Stimulated activated CD4-positive, alpha-beta T cell treated with anti-CD3 and anti-CD28 coated beads, Interleukin-2, amount 100 ng/mL, for 4 hours (primary cell): ENCODE results near the gene VPS45.
"Not testable (repeated sequence)": the region's sequence is repeated elsewhere in the genome, so short reads cannot be mapped to it uniquely, and the experiment has no call there.

ENCODE experiments used
- DNase-seq: peaks from one replicate; pipeline ENCODE4 v3.0.0-alpha.2; 2020; ENCODE audit warnings: low read depth

Gene VPS45, protein sequence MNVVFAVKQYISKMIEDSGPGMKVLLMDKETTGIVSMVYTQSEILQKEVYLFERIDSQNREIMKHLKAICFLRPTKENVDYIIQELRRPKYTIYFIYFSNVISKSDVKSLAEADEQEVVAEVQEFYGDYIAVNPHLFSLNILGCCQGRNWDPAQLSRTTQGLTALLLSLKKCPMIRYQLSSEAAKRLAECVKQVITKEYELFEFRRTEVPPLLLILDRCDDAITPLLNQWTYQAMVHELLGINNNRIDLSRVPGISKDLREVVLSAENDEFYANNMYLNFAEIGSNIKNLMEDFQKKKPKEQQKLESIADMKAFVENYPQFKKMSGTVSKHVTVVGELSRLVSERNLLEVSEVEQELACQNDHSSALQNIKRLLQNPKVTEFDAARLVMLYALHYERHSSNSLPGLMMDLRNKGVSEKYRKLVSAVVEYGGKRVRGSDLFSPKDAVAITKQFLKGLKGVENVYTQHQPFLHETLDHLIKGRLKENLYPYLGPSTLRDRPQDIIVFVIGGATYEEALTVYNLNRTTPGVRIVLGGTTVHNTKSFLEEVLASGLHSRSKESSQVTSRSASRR

GRCh38 chr1:150067184-150068108, at the start of gene VPS45:
Gene VPS45 (plus strand): TSS chr1:150067776. CDS start chr1:150067858, 82 bp downstream.
- DNase-seq: peak; percentile 74

DNA sequence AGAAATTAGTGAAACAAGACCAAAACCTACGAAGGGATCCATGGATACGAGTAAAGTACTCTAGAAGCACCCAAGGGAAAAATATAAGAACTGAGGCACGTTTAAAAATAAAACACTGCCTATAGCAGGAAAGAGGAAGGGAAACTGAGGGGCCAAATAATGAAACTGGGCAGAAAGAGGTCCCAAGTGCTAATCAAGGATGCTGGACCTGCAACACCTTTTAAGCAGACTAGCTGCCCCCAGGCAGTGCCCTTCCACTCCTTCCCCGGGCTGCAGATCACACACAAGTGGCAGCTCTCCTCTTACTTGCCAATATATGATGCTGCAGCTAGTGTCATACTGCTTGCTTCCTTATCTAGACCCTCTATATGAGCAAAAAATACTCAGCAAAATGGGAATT, 49.4 kb upstream of the VPS45 start:
- no peak for DNase-seq

- no peak for DNase-seq
Measured at GRCh38 chr1:150020711-150021110, 46.9 kb upstream of the VPS45 start.

- no peak for DNase-seq
Measured at GRCh38 chr1:150021191-150021694, 46.3 kb upstream of the VPS45 start.

- no peak for DNase-seq
Measured at GRCh38 chr1:150022357-150022756, 45.2 kb upstream of the VPS45 start.

DNA sequence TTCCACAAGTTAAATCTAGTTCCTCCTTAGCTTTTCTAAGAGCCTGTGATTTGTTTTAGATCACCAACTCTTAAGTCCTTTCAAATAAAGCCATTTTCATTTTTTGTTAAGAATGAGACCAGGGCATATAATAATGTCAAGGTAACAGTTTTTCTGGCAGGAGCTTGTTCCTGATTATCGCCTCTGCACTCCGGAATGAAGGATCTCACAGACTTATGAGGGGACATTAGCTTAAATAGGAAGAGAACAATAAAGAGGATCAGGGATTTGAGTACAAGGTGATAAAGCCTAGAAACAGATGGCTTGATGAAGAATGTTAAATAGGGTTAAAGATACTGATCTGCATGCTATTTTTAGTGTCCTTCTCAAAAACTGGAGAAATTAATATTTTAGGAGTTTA, 43.4 kb upstream of the VPS45 start:
- no peak for DNase-seq

- DNase-seq: no peak
Measured at GRCh38 chr1:150028322-150028721, 39.3 kb upstream of the VPS45 start.

GRCh38 chr1:150034336-150034735, 33.2 kb upstream of the VPS45 start:
- no peak for DNase-seq

DNA sequence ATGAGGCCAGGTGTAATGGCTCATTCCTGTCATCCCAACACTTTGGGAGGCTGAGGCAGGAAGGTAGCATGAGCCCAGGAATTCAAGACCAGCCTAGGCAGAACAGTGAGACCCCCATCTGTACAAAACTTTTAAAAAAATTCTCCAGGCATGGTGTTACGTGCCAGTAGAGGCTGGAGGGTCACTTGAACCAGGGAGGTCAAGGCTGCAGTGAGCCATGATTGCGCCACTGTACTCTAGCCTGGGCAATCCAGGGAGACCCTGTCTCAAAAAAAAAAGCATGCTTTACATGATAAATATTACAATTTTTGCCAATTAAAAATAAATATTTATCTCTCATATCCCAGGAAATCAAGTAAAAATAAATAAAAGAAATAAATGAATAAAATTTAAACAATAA, 17.6 kb upstream of the VPS45 start:
- no peak for DNase-seq

DNA sequence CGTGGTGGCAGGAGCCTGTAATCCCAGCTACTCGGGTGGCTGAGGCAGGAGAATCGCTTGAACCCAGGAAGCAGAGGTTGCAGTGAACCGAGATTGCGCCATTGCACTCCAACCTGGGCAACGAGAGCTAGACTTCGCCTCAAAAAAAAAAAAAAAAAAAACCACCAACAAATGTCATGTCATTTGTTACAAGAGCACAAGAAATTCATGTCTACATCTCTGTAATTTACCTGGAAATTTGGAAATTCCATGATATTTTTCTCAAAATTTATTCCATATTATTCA, 16.5 kb upstream of the VPS45 start:
- no peak for DNase-seq

- not testable (repeated sequence) for DNase-seq
Measured at GRCh38 chr1:150051905-150052412, 15.6 kb upstream of the VPS45 start.

GRCh38 chr1:150053926-150054325, 13.7 kb upstream of the VPS45 start:
- no peak for DNase-seq

DNA sequence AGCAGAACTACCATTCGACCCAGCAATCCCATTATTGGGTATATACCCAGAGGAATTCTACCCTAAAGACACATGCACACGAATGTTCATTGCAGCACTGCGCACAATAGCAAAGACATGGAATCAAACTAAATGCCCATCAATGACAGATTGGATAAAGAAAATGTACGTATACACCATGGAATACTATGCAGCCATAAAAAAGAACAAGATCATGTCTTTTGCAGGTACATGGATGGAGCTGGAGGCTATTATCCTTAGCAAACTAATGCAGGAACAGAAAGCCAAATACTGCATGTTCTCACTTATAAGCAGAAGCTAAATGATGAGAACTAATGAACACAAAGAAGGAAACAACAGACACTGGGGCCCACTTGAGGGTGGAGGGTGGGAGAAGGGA, 12.1 kb upstream of the VPS45 start:
- not testable (repeated sequence) for DNase-seq

DNA sequence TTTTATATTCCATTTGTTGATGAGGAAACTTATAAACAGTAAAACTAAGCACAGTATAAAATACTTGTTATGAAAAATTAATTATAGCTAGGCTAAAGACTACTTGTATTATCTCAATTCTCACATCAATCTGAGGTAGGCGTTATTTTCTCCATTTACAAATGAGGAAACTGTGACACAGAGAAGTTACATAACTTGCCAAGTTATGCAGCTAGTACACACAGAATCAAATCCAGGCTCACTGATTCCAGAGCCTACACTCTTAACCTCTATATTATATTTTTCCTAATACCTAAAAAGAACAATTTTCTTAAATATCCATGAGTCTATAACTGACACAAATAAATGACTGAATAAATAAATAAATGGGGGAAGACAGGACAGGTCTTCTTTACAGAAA, 11.2 kb upstream of the VPS45 start:
- no peak for DNase-seq

DNA sequence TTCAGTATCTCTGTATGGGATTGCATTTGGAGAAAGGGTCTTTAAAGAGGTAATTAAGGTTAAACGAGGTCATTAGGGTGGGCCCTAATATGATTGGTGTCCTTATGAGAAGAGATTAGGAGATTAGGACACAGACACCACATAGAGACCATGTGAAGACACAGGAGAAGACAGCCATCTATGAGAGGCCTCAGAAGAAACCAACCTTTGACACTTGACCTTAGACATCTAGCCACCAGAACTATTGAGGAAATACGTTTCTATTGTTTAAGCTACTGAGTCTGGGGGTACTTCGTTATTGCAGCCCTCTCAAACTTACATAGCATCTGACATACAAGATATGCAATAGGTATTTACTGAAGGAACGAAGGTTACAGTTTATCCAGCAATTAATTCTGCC, 7.3 kb upstream of the VPS45 start:
- no peak for DNase-seq

DNA sequence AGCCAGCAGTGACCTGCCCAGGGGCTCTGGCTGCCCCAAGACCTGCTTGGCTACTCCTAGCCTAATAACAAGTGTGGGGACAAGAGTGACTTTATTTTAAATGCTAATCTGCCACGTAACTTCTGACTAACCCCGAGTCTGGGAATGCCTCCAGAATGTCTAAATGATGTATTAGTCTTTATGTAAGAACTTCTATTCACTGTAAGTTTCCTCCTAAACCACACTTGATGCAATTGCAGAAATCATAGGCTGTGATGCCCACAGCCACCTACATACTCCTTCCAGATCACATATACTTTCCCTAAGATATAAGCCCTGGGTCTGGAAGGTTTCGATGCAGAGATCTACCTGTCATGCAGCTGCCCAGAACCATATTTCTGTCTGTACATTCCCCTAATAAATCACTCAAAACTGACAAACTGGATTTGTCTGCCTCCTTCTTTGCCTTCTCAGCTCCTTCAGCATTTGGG, 5.9 kb upstream of the VPS45 start:
- DNase-seq: no peak

DNA sequence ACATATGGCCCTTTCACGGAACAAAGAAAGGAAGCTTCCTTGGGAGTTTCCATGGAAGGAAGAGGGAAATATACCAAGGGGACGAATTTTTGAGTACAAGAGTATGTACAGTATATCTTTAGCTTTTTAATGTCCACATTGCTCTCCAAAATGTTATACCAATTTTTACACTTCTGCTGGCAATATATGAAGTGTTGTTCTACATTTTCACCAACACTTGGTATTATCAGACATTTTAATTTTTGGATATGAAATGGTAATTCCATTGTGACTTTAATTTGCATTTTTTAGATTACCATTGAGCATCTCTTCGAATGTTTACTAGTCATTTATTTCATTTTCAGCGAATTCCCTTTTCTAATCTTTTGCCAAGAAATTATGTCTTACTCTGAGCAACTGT, 5.5 kb upstream of the VPS45 start:
- DNase-seq: no peak

GRCh38 chr1:150065184-150065871, 2.2 kb upstream of the VPS45 start:
- no peak for DNase-seq

DNA sequence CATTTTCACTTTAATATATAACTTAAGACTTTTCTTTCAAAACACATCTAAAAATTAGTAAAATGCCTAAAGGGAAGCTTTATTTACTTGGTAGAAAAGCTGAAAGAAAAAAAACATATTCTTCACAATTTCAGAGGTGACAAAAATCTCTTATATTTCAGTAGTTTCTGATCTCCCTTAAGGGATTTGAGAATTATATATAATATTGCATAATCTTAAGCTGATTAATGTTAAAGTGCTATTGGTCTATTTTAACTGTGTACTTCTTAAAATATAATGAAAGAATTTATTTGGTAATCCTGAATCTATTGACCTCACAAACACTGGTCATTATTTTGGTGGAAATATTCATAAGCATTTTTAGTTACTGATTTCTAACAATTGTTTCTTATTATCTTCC, 1.2 kb upstream of the VPS45 start:
- no peak for DNase-seq

GRCh38 chr1:150066838-150067183, 765 bp upstream of the VPS45 start:
- peak; percentile 6 for DNase-seq

DNA sequence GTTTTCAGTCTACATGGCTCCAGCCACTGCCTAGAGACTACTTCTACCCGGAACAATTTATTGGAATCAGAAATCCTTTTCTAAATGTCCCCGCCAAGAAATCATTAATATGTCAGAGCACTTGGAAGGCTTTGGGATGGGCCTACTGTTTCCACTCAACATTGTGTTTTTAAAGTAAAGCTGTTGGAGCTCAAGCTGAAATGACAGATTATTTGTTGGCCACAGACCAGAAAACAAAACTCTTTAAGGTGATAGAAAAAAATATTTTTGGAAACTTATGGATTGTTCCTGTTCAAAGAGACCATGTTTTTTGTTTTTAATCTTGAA, 496 bp downstream of the VPS45 start:
- no peak for DNase-seq

- no peak for DNase-seq
Measured at GRCh38 chr1:150069923-150070322, 2.3 kb downstream of the VPS45 start.
